WTC11 (cell line): ENCODE measurements around the gene SNX7. TPM values are rescaled to one million over a fixed set of nuclear protein-coding genes. Genes with fewer than 3 reads are reported as not detected.

Source experiments
- ATAC-seq: fragments of 200-7000 bp; cut with Tn5 transposase; 2 replicates; pipeline ENCODE4 v1.10.0; 2021; ENCODE audit warnings: mild to moderate bottlenecking, moderate library complexity
- CTCF ChIA-PET: fragments of 300-600 bp; sonication (Branson Sonifier 250); formaldehyde crosslinking; loops from one replicate; lab custom pipeline; 2021; ENCODE audit warnings: antibody characterized with exemption; lab: Charles Lee
- POLR2A ChIA-PET: fragments of 350-600 bp; sonication (Branson Sonifier 250); formaldehyde crosslinking; loops from one replicate; lab custom pipeline; 2021; ENCODE audit warnings: antibody characterized with exemption; lab: Charles Lee
- DNase-seq: peaks from one replicate; pipeline ENCODE4 v3.0.0; 2021; ENCODE audit warnings: low spot score
- H3K27ac Mint-ChIP-seq: 2 replicates; pipeline ENCODE4 v1.8.0; 2021; ENCODE audit warnings: mixed read lengths
- H3K27me3 Mint-ChIP-seq: 2 replicates; pipeline ENCODE4 v1.8.0; 2021; ENCODE audit warnings: low read depth, mild to moderate bottlenecking, moderate library complexity, mixed read lengths
- H3K36me3 Mint-ChIP-seq: 2 replicates; pipeline ENCODE4 v1.8.0; 2021; ENCODE audit warnings: mixed read lengths
- H3K4me1 Mint-ChIP-seq: 2 replicates; pipeline ENCODE4 v1.8.0; 2022; ENCODE audit warnings: mixed read lengths
- H3K4me3 Mint-ChIP-seq: 2 replicates; pipeline ENCODE4 v1.8.0; 2021; ENCODE audit warnings: mild to moderate bottlenecking, moderate library complexity, mixed read lengths
- H3K9me3 Mint-ChIP-seq: 2 replicates; pipeline ENCODE4 v1.8.0; 2021; ENCODE audit warnings: mixed read lengths
- ARID4B ChIP-seq: sonication (generic); formaldehyde crosslinking; IDR thresholded peaks from 2 replicates; pipeline ENCODE4 v1.8.0; 2023; ENCODE audit warnings: missing genetic modification reagents, mild to moderate bottlenecking, borderline replicate concordance
- ATF2 ChIP-seq: sonication (generic); formaldehyde crosslinking; IDR thresholded peaks from 2 replicates; pipeline ENCODE4 v1.8.1; 2022; ENCODE audit warnings: low read depth, missing genetic modification reagents, borderline replicate concordance
- CREM ChIP-seq: sonication (generic); formaldehyde crosslinking; IDR thresholded peaks from 2 replicates; pipeline ENCODE4 v1.8.1; 2022; ENCODE audit warnings: mild to moderate bottlenecking, missing genetic modification reagents, moderate library complexity
- ELF4 ChIP-seq: sonication (generic); formaldehyde crosslinking; IDR thresholded peaks from 2 replicates; pipeline ENCODE4 v1.8.1; 2022; ENCODE audit warnings: low read depth, mild to moderate bottlenecking, moderate library complexity, missing genetic modification reagents
- ETV6 ChIP-seq: sonication (generic); formaldehyde crosslinking; IDR thresholded peaks from 2 replicates; pipeline ENCODE4 v1.8.1; 2022; ENCODE audit warnings: mild to moderate bottlenecking, missing genetic modification reagents
- FOXJ3 ChIP-seq: sonication (generic); formaldehyde crosslinking; IDR thresholded peaks from 2 replicates; pipeline ENCODE4 v1.9.0; 2021; ENCODE audit warnings: missing genetic modification reagents, mild to moderate bottlenecking, borderline replicate concordance
- FOXP4 ChIP-seq: sonication (generic); formaldehyde crosslinking; IDR thresholded peaks from 2 replicates; pipeline ENCODE4 v1.8.0; 2022; ENCODE audit warnings: mild to moderate bottlenecking, missing genetic modification reagents
- GTF2I ChIP-seq: fragments of 250-450 bp; sonication (Bioruptor Pico); conservative IDR thresholded peaks from 2 replicates; pipeline ENCODE4 v1.4.0; 2021; ENCODE audit warnings: mild to moderate bottlenecking
- IRF2 ChIP-seq: sonication (generic); formaldehyde crosslinking; IDR thresholded peaks from 2 replicates; pipeline ENCODE4 v1.8.0; 2022; ENCODE audit warnings: low read depth, missing genetic modification reagents, borderline replicate concordance
- JUN ChIP-seq: sonication (generic); formaldehyde crosslinking; IDR thresholded peaks from 2 replicates; pipeline ENCODE4 v1.8.0; 2023; ENCODE audit warnings: mild to moderate bottlenecking, missing genetic modification reagents
- NFYB ChIP-seq: sonication (generic); formaldehyde crosslinking; conservative IDR thresholded peaks from 2 replicates; pipeline ENCODE4 v1.8.0; 2022; ENCODE audit warnings: low read depth, missing genetic modification reagents
- NR2C2 ChIP-seq: sonication (generic); formaldehyde crosslinking; IDR thresholded peaks from 2 replicates; pipeline ENCODE4 v1.8.0; 2022; ENCODE audit warnings: mild to moderate bottlenecking, missing genetic modification reagents
- PRRX2 ChIP-seq: fragments of 250-450 bp; sonication (Bioruptor Pico); IDR thresholded peaks from 2 replicates; pipeline ENCODE4 v1.8.0; 2021; ENCODE audit warnings: mild to moderate bottlenecking
- SMAD4 ChIP-seq: sonication (generic); formaldehyde crosslinking; IDR thresholded peaks from 2 replicates; pipeline ENCODE4 v1.8.0; 2022; ENCODE audit warnings: mild to moderate bottlenecking, missing genetic modification reagents
- STAT6 ChIP-seq: sonication (generic); formaldehyde crosslinking; conservative IDR thresholded peaks from 2 replicates; pipeline ENCODE4 v1.8.1; 2023; ENCODE audit warnings: mild to moderate bottlenecking, low read depth, missing genetic modification reagents, moderate library complexity
- TCF7 ChIP-seq: sonication (generic); formaldehyde crosslinking; IDR thresholded peaks from 2 replicates; pipeline ENCODE4 v1.8.0; 2022; ENCODE audit warnings: mild to moderate bottlenecking, low read depth, missing genetic modification reagents, moderate library complexity
- TP53 ChIP-seq: sonication (generic); formaldehyde crosslinking; IDR thresholded peaks from 2 replicates; pipeline ENCODE4 v1.8.1; 2023; ENCODE audit warnings: mild to moderate bottlenecking, missing genetic modification reagents
- ZMAT4 ChIP-seq: fragments of 250-450 bp; sonication (Bioruptor Pico); IDR thresholded peaks from 2 replicates; pipeline ENCODE4 v1.9.0; 2021; ENCODE audit warnings: mild to moderate bottlenecking
- ZNF423 ChIP-seq: fragments of 250-450 bp; sonication (Bioruptor Pico); IDR thresholded peaks from 2 replicates; pipeline ENCODE4 v2.1.2; 2022; ENCODE audit warnings: mild to moderate bottlenecking, moderate library complexity
- ZNF671 ChIP-seq: fragments of 250-450 bp; sonication (Bioruptor Pico); IDR thresholded peaks from 2 replicates; pipeline ENCODE4 v1.8.0; 2021; ENCODE audit warnings: mild to moderate bottlenecking
- total RNA-seq: library from RNA; stranded (reverse); gene quantifications from 3 replicates; pipeline ENCODE4 v1.2.3, GENCODE V29; 2021
- TF ChIP-seq, protein P1 (sequence below): sonication (generic); formaldehyde crosslinking; IDR thresholded peaks from 2 replicates; pipeline ENCODE4 v1.8.0; 2023; ENCODE audit warnings: missing genetic modification reagents

The SNX7 gene
- total RNA-seq, 1 experiment from 2014 or later: 15.7 TPM

GRCh38 chr1:98638185-98638584 lies 23.3 kb upstream of the SNX7 start:
- CTCF ChIA-PET: no interaction called here
- Mint-ChIP-seq H3K36me3 (peaks cover 4% of the 10 kb centered on the region), H3K27ac (no peak overlapping the region), H3K4me1 (no peaks in the 10 kb centered on the region), H3K4me3 (no peak overlapping the region), H3K27me3 (no peaks in the 10 kb centered on the region), H3K9me3 (peaks cover 44% of the 10 kb centered on the region)
- ATAC-seq (no peak), DNase-seq (no peak)
- no peak for TF ChIP-seq FOXP4
- TF ChIP-seq FOXJ3 (CRISPR knock-in tag): no peak
- POLR2A ChIA-PET: no interaction called here

DNA sequence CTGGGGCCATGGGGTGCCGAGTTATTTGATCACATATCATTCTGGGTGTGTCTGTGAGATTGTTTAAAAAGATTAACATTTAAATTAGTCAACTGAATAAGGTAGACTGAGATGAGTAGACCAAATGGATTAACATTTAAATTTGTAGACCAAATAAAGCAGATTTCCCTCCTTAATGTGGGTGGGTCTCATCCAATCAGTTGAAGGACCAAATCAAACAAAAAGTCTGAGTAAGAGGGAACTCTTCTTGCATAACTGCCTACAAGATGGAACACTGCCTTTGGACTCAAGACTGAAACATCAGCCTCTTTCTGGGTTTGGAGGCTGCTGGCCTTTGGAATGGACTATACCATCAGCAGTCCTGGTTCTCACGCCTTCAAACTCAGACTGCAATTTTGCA lies 17.0 kb upstream of the SNX7 start:
- no peaks in the 10 kb centered on the region for H3K4me1 Mint-ChIP-seq
- ATAC-seq (no peak), DNase-seq (no peak)
- H3K9me3 Mint-ChIP-seq: peaks cover 74% of the 10 kb centered on the region
- H3K4me3 Mint-ChIP-seq: no peak overlapping the region
- ChIA-PET POLR2A (no interaction called here), CTCF (no interaction called here)
- H3K36me3 Mint-ChIP-seq: peaks cover 8% of the 10 kb centered on the region
- no peak for TF ChIP-seq NR2C2 (CRISPR knock-in tag)
- TF ChIP-seq ZMAT4: no peak
- no peak for TF ChIP-seq PRRX2
- TF ChIP-seq CREM: no peak
- no peak for TF ChIP-seq ELF4 (CRISPR knock-in tag)
- TF ChIP-seq GTF2I: no peak
- TF ChIP-seq, protein P1, sequence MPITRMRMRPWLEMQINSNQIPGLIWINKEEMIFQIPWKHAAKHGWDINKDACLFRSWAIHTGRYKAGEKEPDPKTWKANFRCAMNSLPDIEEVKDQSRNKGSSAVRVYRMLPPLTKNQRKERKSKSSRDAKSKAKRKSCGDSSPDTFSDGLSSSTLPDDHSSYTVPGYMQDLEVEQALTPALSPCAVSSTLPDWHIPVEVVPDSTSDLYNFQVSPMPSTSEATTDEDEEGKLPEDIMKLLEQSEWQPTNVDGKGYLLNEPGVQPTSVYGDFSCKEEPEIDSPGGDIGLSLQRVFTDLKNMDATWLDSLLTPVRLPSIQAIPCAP (CRISPR knock-in tag): no peak
- TF ChIP-seq ETV6 (CRISPR knock-in tag): no peak
- no peak for TF ChIP-seq TP53 (CRISPR knock-in tag)
- no peak for TF ChIP-seq FOXJ3 (CRISPR knock-in tag)
- TF ChIP-seq JUN: no peak
- no peaks in the 10 kb centered on the region for H3K27me3 Mint-ChIP-seq
- no peak overlapping the region for H3K27ac Mint-ChIP-seq

DNA sequence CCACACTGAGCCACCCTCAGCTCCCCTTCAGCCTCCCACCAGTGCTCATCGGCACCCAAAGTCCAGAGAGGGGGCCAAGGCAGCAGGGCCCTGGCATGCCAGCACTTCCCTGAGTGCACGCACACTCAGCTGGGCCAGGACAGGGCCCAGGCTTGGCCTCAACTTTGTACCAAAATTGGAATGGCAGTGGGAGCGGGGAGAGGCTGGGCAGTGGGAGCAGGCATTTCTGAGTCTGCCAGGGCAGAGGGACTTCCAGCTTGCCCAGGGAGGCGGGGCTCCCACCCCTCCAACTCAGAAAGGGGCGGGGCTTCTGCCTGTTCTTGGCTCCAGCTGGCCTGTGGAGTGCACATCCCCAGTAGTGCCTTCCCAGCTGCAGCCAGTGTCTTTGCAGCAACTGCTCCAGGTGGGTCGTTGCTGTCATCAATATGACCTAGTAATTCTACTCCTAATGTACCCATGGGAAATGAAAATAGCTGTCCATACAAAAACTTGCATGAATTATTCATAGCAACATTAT lies 10.3 kb upstream of the SNX7 start:
- Mint-ChIP-seq H3K27me3 (no peaks in the 10 kb centered on the region), H3K4me3 (no peak overlapping the region), H3K27ac (no peak overlapping the region), H3K4me1 (no peaks in the 10 kb centered on the region), H3K9me3 (peaks cover 39% of the 10 kb centered on the region), H3K36me3 (peaks cover 9% of the 10 kb centered on the region)
- peak; percentile 93 for ATAC-seq
- ChIA-PET CTCF (interaction anchor here (0.9 kb wide), 1 partner anchor 11 kb away, joined by 3 read pairs; the partner anchor contains the start of gene SNX7), POLR2A (no interaction called here)
- peak; percentile 63 for DNase-seq
- TF ChIP-seq ZNF671 (CRISPR knock-in tag): no peak
- TF ChIP-seq ARID4B: no peak
- TF ChIP-seq PRRX2: no peak
- no peak for TF ChIP-seq SMAD4
- no peak for TF ChIP-seq IRF2 (CRISPR knock-in tag)
- no peak for TF ChIP-seq ZMAT4
- TF ChIP-seq ELF4 (CRISPR knock-in tag): no peak
- no peak for TF ChIP-seq ZNF423 (CRISPR knock-in tag)
- TF ChIP-seq NFYB (CRISPR knock-in tag): no peak
- no peak for TF ChIP-seq TCF7 (CRISPR knock-in tag)
- no peak for TF ChIP-seq STAT6 (CRISPR knock-in tag)
- no peak for TF ChIP-seq ATF2 (CRISPR knock-in tag)
